Measurements from ENCODE around the gene MIB1. TPM values are rescaled to one million over a fixed set of nuclear protein-coding genes. Genes with fewer than 3 reads are reported as not detected.

The MIB1 gene
- polyA plus RNA-seq, 1 of the 3 experiments (the other 2 are of a cell fraction), result 5.0 TPM

DNA sequence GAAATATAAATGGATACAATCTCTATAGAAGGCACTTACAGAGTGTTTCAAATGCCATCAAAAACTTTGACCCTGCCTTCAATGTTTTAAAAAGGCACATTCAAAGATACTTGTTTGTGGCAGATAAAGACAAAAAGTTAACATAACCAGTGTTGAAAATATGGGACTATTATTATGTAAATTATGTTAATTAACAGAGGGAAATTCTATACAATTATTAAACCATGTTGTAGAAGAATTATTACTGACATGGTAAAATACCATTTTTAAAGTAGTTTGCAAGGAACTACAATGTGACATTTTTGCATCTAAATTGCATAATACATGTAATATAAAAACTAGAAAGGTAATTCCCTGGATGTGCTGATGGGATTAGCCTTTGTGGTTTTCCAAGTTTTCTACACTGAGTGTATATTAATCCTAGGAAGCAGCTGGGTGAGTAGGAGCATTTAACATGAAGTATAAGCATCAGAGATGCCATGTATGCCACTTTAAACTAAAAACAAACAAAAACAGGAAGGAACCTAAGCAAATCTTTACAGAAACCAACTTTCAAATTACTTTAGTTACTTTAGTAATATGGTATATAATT is 21.7 kb downstream of the MIB1 start:
- H2AFZ ChIP-seq (ENCODE audit: low read depth), result no peak overlapping the region
- no peak overlapping the region for H3K4me2 ChIP-seq
- TF ChIP-seq TEAD4 (IDR thresholded peaks at IDR 0.05; ENCODE audit: borderline replicate concordance, insufficient read depth), result no peak
- no peaks in the 10 kb centered on the region for H3F3A ChIP-seq (replicated peaks; ENCODE audit: insufficient read depth)
- H3K9me3 ChIP-seq, result no peaks in the 10 kb centered on the region
- CTCF ChIA-PET, result no interaction called here
- H3K79me2 ChIP-seq (ENCODE audit: insufficient read depth), result peaks cover 88% of the 10 kb centered on the region
- H3K4me1 ChIP-seq (ENCODE audit: control insufficient read depth in 1 of 2, insufficient read depth in 2 of 2, low read depth in 1 of 2, low read length in 1 of 2), result peaks cover 3 to 20% of the 10 kb centered on the region in 2 experiments; a peak in 3 of 4 replicates
- H3K27me3 ChIP-seq (ENCODE audit: insufficient read depth), result no peaks in the 10 kb centered on the region
- no peaks in the 10 kb centered on the region for H3K9me2 ChIP-seq
- H3K27ac ChIP-seq (ENCODE audit: low read depth in 2 of 2, low read length in 1 of 2), result no peak overlapping the region
- DNase-seq, result no peak
- H3K9ac ChIP-seq, result no peak overlapping the region
- POLR2A ChIA-PET, result no interaction called here
- peaks cover 11 to 12% of the 10 kb centered on the region in 2 experiments for H3K36me3 ChIP-seq (replicated peaks in 1 of 2; ENCODE audit: control insufficient read depth in 1 of 2, insufficient read depth in 2 of 2, low read length in 1 of 2)
- no peak overlapping the region for H3K4me3 ChIP-seq (ENCODE audit: low read depth in 2 of 2, low read length in 1 of 2)
- H4K20me1 ChIP-seq (ENCODE audit: insufficient read depth), result peaks cover 42% of the 10 kb centered on the region

DNA sequence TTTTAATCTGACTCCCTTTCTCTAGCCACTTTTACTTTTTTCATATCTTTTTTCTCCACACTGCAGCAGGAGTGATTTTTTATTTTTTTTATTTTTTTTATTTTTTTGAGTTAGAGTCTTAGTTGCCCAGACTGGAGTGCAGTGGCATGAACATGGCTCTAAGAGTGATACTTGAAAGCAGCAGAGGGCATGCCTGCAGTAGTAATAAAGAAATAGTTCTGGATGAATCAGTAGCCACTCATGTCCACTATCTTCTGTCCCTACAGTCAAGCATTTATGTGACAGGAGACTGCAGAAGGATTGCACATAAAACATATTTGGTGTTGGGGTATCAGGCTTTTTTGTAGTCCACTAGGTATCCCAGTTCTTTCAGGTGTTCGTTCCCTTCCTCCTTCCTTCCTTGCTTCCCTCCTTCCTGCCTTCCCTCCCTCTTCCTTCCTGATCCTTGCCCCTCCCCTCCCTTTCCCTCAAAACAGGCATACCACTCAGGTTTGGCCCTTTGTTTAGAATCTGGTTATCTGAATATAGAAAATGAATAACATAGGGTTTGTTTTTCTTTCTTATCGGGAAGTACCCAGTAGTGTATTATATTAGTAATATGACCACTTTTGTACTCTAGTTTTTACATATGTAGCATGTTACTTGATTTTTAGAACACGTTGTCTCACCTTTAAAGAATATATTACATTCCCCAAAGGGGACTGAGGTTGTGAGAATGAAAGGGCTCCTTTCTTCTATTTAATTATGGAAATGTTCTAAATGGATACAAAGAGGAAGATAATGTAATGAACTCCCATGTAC is 23.5 kb downstream of the MIB1 start:
- Histone ChIP-seq H3F3A (replicated peaks; ENCODE audit: insufficient read depth) (no peaks in the 10 kb centered on the region), H3K9ac (no peak overlapping the region), H3K4me1 (ENCODE audit: control insufficient read depth in 1 of 2, insufficient read depth in 2 of 2, low read depth in 1 of 2, low read length in 1 of 2) (peaks cover 3 to 20% of the 10 kb centered on the region in 2 experiments; a peak in 3 of 4 replicates), H3K9me2 (no peaks in the 10 kb centered on the region), H3K9me3 (no peaks in the 10 kb centered on the region), H3K27ac (ENCODE audit: low read depth in 2 of 2, low read length in 1 of 2) (no peak overlapping the region), H3K4me3 (ENCODE audit: low read depth in 2 of 2, low read length in 1 of 2) (no peak overlapping the region), H3K36me3 (replicated peaks in 1 of 2; ENCODE audit: control insufficient read depth in 1 of 2, insufficient read depth in 2 of 2, low read length in 1 of 2) (peaks cover 23% of the 10 kb centered on the region in 2 experiments), H4K20me1 (ENCODE audit: insufficient read depth) (peaks cover 42% of the 10 kb centered on the region), H3K79me2 (ENCODE audit: insufficient read depth) (peaks cover 70% of the 10 kb centered on the region), H3K27me3 (ENCODE audit: insufficient read depth) (no peaks in the 10 kb centered on the region), H2AFZ (ENCODE audit: low read depth) (no peak overlapping the region), H3K4me2 (no peak overlapping the region)
- TF ChIP-seq TCF12 (IDR thresholded peaks at IDR 0.05) (no peak), EP300 (IDR thresholded peaks at IDR 0.05; ENCODE audit: borderline replicate concordance in 1 of 2, low read depth in 1 of 2, low read length in 1 of 2) (no peak)
- TF ChIP-seq, protein P1, sequence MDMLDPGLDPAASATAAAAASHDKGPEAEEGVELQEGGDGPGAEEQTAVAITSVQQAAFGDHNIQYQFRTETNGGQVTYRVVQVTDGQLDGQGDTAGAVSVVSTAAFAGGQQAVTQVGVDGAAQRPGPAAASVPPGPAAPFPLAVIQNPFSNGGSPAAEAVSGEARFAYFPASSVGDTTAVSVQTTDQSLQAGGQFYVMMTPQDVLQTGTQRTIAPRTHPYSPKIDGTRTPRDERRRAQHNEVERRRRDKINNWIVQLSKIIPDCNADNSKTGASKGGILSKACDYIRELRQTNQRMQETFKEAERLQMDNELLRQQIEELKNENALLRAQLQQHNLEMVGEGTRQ (IDR thresholded peaks at IDR 0.05; ENCODE audit: borderline replicate concordance, low read depth, low read length), result no peak
- no peak for DNase-seq
- POLR2A ChIA-PET, result no interaction called here
- 94% methylated on average over 3 of the region's 3 CpGs for WGBS (ENCODE audit: low lambda C conversion rate)
- CTCF ChIA-PET, result no interaction called here

DNA sequence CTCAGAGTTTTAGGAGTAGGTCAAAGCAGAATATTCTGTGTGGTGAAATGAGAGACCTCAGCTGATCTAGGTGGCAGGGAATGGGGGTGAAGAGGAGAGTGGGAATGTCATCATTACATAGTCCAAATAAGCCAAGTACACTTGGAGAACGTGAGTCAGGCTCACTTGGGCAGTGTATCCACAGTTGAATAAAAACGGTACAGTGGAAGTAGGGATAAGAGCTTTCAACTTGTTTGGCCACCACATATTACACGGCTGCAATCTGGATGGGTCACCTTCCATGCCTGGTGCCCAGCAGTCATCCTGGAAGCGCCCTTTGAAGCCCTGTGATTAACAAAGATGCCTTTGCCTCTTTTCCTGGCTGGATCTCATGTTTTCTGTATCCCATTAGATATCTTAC is 28.6 kb downstream of the MIB1 start:
- H3K4me2 ChIP-seq, result no peak overlapping the region
- 95% methylated on average over 3 of the region's 4 CpGs for WGBS (ENCODE audit: low lambda C conversion rate)
- peaks cover 21% of the 10 kb centered on the region for H3K79me2 ChIP-seq (ENCODE audit: insufficient read depth)
- H3K27ac ChIP-seq (ENCODE audit: low read depth in 2 of 2, low read length in 1 of 2), result no peak overlapping the region
- no peak for DNase-seq
- no peak overlapping the region for H2AFZ ChIP-seq (ENCODE audit: low read depth)
- H3K4me1 ChIP-seq (ENCODE audit: control insufficient read depth in 1 of 2, insufficient read depth in 2 of 2, low read depth in 1 of 2, low read length in 1 of 2), result no peaks in the 10 kb centered on the region
- H3K9me3 ChIP-seq, result no peaks in the 10 kb centered on the region
- ChIA-PET POLR2A (no interaction called here), CTCF (no interaction called here)
- H3K36me3 ChIP-seq (replicated peaks in 1 of 2; ENCODE audit: control insufficient read depth in 1 of 2, insufficient read depth in 2 of 2, low read length in 1 of 2), result peaks cover 30 to 36% of the 10 kb centered on the region in 2 experiments
- H3K9me2 ChIP-seq, result no peaks in the 10 kb centered on the region
- no peaks in the 10 kb centered on the region for H3K27me3 ChIP-seq (ENCODE audit: insufficient read depth)
- peaks cover 9% of the 10 kb centered on the region; the same call in 1 of the 2 replicates for H4K20me1 ChIP-seq (ENCODE audit: insufficient read depth)
- H3F3A ChIP-seq (replicated peaks; ENCODE audit: insufficient read depth), result peaks cover 5% of the 10 kb centered on the region
- H3K4me3 ChIP-seq (ENCODE audit: low read depth in 2 of 2, low read length in 1 of 2), result no peak overlapping the region
- no peak overlapping the region for H3K9ac ChIP-seq
- TF ChIP-seq RXRA (IDR thresholded peaks at IDR 0.05; ENCODE audit: borderline replicate concordance, low read depth), result no peak
- no peak for TF ChIP-seq EP300 (IDR thresholded peaks at IDR 0.05; ENCODE audit: borderline replicate concordance in 1 of 2, low read depth in 1 of 2, low read length in 1 of 2)
- TF ChIP-seq TEAD4 (IDR thresholded peaks at IDR 0.05; ENCODE audit: borderline replicate concordance, insufficient read depth), result no peak
- TF ChIP-seq, protein P2, sequence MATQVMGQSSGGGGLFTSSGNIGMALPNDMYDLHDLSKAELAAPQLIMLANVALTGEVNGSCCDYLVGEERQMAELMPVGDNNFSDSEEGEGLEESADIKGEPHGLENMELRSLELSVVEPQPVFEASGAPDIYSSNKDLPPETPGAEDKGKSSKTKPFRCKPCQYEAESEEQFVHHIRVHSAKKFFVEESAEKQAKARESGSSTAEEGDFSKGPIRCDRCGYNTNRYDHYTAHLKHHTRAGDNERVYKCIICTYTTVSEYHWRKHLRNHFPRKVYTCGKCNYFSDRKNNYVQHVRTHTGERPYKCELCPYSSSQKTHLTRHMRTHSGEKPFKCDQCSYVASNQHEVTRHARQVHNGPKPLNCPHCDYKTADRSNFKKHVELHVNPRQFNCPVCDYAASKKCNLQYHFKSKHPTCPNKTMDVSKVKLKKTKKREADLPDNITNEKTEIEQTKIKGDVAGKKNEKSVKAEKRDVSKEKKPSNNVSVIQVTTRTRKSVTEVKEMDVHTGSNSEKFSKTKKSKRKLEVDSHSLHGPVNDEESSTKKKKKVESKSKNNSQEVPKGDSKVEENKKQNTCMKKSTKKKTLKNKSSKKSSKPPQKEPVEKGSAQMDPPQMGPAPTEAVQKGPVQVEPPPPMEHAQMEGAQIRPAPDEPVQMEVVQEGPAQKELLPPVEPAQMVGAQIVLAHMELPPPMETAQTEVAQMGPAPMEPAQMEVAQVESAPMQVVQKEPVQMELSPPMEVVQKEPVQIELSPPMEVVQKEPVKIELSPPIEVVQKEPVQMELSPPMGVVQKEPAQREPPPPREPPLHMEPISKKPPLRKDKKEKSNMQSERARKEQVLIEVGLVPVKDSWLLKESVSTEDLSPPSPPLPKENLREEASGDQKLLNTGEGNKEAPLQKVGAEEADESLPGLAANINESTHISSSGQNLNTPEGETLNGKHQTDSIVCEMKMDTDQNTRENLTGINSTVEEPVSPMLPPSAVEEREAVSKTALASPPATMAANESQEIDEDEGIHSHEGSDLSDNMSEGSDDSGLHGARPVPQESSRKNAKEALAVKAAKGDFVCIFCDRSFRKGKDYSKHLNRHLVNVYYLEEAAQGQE (IDR thresholded peaks at IDR 0.05; ENCODE audit: low read depth, low read length), result no peak
- no peak for TF ChIP-seq ELF1 (IDR thresholded peaks at IDR 0.05)
- TF ChIP-seq FOXM1 (IDR thresholded peaks at IDR 0.05; ENCODE audit: low read depth), result no peak
- TF ChIP-seq TAF1 (IDR thresholded peaks at IDR 0.05; ENCODE audit: borderline replicate concordance, low read depth, low read length), result no peak
- no peak for TF ChIP-seq POLR2AphosphoS5 (IDR thresholded peaks at IDR 0.05; ENCODE audit: low read depth, low read length)
- no peak for TF ChIP-seq RFX5 (IDR thresholded peaks at IDR 0.05; ENCODE audit: low read length)
- no peak for TF ChIP-seq EZH2phosphoT487 (IDR thresholded peaks at IDR 0.05; ENCODE audit: borderline replicate concordance, low read depth)
- TF ChIP-seq, protein P3, sequence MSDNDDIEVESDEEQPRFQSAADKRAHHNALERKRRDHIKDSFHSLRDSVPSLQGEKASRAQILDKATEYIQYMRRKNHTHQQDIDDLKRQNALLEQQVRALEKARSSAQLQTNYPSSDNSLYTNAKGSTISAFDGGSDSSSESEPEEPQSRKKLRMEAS (IDR thresholded peaks at IDR 0.05; ENCODE audit: low read depth), result no peak
- TF ChIP-seq NRF1 (IDR thresholded peaks at IDR 0.05; ENCODE audit: low read depth, low read length), result no peak
- TF ChIP-seq, protein P4, sequence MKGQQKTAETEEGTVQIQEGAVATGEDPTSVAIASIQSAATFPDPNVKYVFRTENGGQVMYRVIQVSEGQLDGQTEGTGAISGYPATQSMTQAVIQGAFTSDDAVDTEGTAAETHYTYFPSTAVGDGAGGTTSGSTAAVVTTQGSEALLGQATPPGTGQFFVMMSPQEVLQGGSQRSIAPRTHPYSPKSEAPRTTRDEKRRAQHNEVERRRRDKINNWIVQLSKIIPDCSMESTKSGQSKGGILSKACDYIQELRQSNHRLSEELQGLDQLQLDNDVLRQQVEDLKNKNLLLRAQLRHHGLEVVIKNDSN (IDR thresholded peaks at IDR 0.05; ENCODE audit: borderline replicate concordance, low read depth), result no peak
